Hematopoietic multipotent progenitor cell treated with erythropoietin and hydrocortisone succinate and interleukin-3 and kit ligand, for 6 days (in vitro differentiated cells): ENCODE measurements around the gene KRT35.
A peak's percentile ranks its signal among the peaks of the same experiment; 100 is the strongest.

Experiments used
- DNase-seq: peaks from one replicate; pipeline ENCODE4 v3.0.0-alpha.2; 2015

KRT35 gene

DNA sequence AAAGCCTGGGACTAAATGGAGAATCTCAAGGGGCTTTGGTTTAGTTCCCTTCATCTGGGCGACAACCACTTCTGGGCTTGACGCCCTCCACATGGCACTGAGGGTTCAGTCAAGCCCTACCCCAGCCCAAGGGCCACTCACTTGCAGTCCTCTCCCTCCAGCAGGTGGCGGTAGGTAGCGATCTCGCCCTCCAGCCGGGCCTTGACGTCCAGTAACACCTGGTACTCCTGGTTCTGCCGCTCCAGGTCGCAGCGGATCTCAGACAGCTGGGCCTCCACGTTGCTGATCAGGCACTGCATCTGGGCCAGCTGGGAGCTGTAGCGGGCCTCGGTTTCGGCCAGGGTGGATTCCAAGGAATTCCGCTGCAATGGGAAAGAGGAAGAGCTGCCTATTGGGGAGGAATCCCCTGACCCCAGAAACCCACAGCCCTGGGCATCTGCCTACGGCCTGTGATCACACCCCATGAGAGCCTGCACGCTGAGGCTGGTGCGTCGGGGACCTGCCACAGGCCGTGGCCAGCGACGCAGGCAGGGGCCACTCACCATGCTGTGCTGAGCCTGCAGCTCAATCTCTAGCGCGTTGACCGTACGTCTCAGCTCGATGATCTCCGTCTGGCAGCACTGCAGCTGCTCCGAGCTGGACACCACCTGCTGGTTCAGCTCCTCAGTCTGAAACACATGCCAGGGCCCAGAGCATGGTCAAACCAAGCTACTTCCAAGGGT is 6.0 kb upstream of the KRT35 start:
- peak; percentile 67 for DNase-seq

GRCh38 chr17:41486316-41486715 is 5.4 kb upstream of the KRT35 start:
- no peak for DNase-seq

DNA sequence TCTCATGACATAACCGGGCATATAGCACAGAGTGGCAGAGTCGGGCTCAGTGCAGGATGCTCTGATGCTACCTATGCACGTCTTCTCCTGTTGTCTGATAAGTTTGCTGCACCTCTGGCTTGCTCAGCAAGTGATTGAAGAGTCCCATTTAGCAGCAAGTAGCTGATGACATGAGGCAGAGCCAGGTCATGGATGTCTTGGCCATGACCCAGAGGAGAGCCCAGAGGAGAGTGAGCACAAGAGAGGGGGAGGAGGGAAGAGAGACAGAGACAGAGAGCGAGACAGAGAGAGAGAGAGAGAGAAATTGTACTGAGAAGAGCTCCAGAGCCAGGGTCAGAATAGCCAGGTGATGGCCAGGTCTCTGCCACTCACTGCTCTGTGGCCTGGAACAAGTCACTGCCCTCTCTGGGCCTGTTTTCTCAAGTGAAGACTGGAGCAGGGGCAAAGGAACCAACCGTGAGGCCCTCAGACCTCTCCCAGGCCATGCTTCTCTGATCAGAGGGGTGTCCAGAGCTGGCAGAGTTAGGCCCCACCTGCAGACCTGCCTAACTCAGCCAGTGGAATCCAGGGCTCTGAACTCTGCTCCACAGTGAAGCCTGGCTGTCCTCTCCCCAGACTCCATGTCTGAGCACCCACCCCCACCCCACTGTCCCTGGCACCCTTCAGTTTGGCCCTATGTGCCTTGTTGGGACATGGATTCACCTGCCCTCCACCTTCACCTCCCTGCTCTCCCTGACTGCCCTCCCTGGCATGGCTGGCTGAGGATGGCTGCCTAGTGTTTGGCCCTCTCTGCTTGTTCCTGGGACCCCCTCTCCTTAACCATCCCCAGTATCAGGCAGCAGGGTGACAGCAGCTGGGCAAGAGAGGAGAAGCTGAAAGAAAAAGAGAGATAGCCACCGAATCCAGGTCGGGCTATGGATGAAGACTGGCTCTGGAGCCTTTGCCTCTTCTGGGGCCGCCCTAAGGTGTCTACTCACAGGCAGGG is 4.3 kb upstream of the KRT35 start:
- no peak for DNase-seq

GRCh38 chr17:41483991-41484826 is 3.3 kb upstream of the KRT35 start:
- DNase-seq: peak; percentile 35

DNA sequence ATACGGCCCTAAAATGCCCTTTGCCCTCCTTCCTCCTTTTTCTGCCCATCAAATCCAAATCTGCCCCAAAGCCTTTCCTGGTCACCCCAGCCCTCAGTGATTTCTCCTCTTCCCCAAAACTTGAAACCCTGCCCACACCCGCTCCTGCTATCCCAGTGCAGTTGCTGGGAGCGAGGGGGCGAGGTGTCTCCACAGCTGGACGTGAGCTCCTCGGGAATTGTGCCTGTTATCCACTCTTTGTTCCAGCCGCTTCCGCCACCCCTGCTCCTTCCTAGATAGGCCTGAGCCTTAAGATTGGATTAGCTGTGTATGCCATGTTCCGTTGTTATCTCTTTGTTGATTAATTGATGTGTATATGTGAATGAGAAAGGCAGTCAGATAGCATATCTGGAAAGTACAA is 2.6 kb upstream of the KRT35 start:
- DNase-seq: no peak

DNA sequence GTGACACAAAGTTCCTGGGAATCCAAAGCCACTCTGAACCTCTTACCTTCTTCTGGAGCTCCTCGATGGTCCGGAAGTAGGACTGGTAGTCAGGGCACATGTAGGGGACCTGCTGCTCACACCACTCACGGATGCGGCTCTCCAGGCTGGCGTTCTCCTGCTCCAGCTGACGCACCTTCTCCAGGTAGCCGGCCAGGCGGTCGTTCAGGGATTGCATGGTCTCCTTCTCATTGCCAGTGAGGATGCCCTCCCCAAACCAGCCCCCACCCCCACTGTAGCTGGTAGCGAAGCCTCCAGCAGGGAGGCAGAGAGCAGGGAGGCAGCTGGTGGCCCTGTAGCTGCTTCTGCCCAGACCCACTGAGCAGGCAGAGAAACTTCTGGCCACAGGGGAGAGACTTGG is 370 bp downstream of the KRT35 start:
- DNase-seq: no peak

DNA sequence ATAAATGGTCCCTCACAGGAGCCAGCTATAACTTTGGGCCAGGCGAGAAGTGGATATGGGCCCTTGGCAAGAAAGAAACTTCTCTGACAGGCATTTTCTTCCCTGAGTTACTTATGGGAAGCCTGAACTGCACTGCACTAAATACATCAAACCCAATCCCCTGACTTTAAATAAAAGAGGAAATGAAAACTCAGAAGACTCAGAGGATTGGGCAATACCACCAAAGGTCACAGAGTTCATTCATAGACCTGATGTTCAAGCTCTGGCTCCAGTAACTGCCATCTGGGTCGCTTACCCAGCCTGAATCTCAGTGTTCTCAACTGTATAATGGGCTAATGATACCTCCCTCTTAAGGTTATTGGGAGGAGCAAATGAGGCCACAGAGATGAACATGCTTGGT is 815 bp downstream of the KRT35 start:
- no peak for DNase-seq

DNA sequence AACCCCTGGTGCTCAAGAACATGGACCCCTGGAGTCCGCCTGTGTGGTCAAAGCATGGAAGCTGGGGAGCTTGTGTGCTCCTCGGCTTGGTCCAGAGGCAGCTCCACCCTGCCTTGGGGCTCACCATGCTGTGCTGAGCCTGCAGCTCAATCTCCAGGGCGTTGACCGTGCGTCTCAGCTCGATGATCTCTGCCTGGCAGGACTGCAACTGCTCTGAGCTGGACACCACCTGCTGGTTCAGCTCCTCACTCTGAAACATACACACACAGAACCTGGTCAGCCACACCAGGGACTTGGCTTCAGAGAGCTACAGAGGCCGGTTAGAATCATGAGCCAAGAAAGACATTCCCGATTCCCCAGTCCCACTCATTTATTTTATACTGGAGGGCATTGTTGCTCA is 2.7 kb downstream of the KRT35 start:
- DNase-seq: no peak

DNA sequence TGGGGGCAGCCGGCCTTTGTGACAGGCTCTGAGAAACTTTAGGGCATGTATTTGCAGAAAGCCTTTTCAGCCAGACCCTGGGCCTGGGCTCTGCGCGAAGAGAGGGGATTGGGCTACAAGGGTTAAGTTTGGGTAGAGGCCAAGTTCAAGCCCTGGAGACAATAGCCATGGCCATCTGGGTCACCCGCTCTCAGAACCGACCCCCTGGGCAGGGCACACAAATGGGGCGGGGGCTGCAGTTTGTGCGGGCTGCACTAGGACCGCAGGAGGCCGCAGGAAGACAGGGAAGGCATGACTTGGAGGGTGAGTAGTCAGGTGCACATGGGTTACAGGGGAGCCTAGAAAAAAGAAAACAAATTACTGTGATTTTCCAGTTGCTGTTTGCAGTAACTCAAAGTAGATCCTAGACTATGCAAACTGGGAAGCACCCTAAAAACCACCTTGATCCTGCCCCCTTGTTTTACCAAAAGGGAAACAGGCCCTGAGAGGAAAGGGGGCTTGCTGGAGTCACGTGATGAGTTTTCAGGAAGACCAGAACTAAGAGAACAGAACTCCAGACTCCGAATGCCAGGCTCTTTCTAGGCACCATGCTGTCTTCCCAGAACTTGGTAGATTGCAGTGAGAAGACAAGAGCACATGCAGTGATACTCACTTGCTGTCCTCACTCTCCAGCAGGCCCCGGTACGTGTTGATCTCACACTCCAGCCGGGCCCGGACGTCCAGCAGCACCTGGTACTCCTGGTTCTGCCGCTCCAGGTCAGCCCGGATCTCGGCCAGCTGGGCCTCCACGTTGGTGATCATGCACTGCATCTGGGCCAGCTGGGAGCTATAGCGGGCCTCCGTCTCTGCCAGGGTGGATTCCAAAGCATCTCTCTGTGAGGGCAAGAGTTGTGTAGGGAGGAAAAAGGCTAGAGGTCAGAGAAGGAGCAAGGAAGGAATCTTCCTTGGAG is 3.8 kb downstream of the KRT35 start:
- no peak for DNase-seq

- DNase-seq: no peak
Observed at GRCh38 chr17:41475421-41475820, 5.5 kb downstream of the KRT35 start.

DNA sequence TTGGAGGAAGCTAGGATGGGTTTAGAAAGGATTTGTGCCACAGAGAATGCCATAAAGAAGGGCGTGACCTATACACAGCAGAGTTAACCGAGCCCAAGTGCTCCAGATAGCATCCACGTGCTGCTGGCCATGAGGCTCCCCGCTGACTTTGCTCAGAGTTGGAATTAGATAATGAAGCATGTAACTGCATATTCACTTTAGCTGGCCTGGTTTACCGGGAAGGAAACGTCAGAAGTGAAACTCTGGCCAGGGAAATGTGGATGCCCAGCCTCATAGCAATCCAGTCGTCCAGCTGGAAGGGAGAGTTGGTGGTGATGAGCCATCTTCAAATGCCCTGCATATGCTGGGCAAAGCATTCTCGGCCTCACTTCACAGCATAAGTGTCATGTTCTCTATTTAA is 6.1 kb downstream of the KRT35 start:
- DNase-seq: no peak

- DNase-seq: no peak
Observed at GRCh38 chr17:41468346-41468745, 12.6 kb downstream of the KRT35 start.

GRCh38 chr17:41467561-41467960 is 13.4 kb downstream of the KRT35 start:
- DNase-seq: no peak

GRCh38 chr17:41466988-41467387 is 14.0 kb downstream of the KRT35 start, which contains the start of gene KRT32:
Gene KRT32, minus strand, starts transcription at chr17:41467386. Its CDS starts 61 bp downstream, at chr17:41467325.
- no peak for DNase-seq

- no peak for DNase-seq
Observed at GRCh38 chr17:41464682-41465081, 16.3 kb downstream of the KRT35 start.

GRCh38 chr17:41464173-41464572 is 16.8 kb downstream of the KRT35 start:
- no peak for DNase-seq

DNA sequence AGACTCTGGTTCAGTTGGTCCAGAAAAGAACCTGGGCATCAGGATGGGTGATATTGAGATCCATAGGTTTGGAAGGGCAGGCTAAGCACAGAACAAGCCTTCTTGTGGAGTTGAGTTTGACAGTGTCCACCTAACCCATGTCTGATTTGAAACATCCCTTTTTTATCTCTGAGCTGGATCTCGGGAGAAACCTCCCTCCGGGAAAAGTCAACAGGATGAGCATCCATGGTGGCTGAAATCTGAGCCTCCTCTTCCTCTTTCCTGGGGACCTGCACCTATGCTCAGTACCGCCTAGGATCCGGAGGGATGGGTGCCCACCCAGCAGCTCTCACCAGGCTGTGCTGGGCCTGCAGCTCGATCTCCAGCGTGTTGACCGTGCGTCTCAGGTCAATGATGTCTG is 17.2 kb downstream of the KRT35 start:
- no peak for DNase-seq

- no peak for DNase-seq
Observed at GRCh38 chr17:41462705-41463104, 18.2 kb downstream of the KRT35 start.

- DNase-seq: no peak
Observed at GRCh38 chr17:41457676-41458075, 23.3 kb downstream of the KRT35 start.

- no peak for DNase-seq
Observed at GRCh38 chr17:41456204-41456603, 24.7 kb downstream of the KRT35 start.

DNA sequence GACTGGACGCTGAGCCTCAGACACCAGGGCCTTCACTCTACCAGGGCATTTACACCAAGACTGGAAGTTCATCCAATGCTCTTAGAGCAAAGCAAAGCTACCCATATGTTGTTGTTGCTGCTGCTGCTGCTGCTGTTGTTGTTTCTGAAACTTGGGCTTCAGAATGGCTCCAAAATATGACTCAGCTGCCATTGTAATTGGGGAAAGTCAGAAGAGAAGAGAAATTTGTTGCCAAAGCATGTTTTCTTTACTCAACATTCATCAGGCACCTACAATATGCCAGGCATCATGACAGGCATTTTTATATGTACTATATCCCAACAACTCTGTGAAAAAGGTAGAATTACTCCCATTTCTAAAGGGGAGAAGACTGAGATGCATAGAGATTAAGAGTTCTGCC is 25.7 kb downstream of the KRT35 start:
- DNase-seq: no peak

- no peak for DNase-seq
Observed at GRCh38 chr17:41453066-41453465, 27.9 kb downstream of the KRT35 start.
